NCI-H748 (cell line): ENCODE data around the gene PBX1.
A peak's percentile ranks its signal among the peaks of the same experiment; 100 is the strongest.

Experiments
- DNase-seq: peaks from one replicate; lab custom pipeline; 2025; ENCODE audit not compliant: unreplicated experiment; lab: John Stamatoyannopoulos, UW

PBX1 gene

GRCh38 chr1:164746632-164747031, 187.6 kb downstream of the PBX1 start:
- no peak for DNase-seq

DNA sequence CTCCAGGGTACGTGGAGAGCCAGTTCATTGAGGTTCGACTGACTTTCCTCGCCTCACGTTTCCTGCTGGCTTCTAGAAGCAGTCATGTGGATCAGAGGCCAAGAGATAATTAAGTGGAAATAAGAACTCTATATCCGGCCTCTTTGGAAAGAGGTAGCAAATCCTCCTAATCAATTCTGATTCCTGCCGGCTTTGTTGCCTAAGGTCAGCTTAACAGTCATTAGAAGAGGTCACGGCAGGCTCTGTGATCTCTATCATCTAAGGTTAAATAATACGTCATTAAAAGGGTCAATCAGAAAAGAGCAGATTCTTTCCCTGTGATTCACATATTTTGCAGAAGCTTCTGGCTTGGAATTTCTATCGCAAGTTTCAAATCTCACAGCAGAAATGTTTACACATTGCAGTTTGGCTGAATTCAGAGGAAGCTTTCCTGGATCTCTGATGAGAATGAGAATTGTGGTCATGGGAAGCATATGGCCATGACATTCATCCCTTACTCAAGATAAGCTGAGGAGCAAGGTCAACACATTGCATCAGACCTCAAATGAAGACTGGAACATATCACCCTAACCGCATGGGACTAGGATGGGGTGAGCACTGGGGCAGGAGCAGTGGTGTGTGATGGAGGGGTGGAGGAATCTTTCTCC, 189.4 kb downstream of the PBX1 start:
- no peak for DNase-seq

GRCh38 chr1:164753521-164754077, 194.6 kb downstream of the PBX1 start:
- DNase-seq = no peak

DNA sequence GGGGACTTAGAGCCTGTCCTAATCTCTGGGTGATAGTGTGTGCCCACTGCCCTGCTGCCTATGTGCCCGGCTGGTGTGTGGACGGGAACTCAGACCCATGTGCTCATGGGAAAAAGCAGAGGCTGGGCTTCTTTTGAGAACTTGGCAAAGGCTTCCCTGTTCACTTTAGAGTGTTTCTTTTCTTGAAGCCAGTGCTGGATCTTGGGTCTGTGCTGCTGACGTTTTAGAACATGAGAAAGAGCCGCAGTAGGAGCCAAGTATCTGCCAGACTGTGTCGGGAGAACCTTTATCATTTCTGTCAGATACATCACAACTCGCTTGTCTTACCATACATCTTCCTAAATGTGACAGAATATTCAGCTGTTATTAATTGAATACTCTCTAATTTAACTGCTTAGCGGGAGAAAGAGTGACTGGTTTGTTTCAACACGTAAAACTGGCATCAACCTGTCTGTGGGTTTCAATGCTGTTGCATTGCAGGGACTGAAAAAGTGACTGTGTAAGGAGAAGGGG, 195.2 kb downstream of the PBX1 start:
- DNase-seq = no peak

- peak; percentile 47 for DNase-seq
Observed at GRCh38 chr1:164755690-164756089, 196.7 kb downstream of the PBX1 start.

- no peak for DNase-seq
Observed at GRCh38 chr1:164756741-164757140, 197.8 kb downstream of the PBX1 start.

GRCh38 chr1:164757625-164758024, 198.6 kb downstream of the PBX1 start:
- DNase-seq = no peak

DNA sequence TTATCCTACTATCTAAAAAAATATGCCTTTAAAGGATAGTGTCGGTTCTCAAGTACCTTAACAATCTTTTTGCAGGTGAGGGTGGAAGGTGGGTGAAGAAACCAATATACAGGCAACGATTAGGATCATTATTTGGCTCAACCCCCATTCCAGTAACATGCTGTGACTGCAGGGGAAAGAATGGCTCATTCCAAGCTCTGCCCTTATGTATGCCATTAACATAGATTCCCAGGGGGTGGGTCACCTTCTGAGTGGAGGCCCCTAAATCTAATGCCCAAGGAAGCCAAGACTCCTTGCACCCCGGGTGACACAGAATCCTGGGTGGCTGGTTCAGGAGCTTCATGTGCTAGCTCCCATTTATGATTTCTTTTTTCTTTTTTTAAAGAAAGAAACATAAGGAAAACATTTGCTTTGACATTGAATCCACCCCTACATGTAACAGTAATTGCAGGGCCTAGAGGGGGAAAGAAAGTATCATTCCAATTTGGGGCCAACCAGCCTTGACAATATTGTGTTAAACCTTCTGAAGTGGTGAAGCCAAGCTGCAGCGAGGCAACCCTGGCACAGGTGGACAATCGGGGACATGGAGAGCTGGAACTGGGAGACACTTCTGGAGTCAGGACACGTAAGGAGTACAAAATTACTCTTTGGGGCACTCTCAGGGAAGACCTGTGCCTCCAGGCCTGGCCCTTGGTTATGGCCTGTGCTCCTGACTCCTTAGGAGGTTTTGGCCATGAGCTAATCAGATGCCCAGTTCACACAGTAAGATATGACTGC, 200.3 kb downstream of the PBX1 start:
- no peak for DNase-seq

DNA sequence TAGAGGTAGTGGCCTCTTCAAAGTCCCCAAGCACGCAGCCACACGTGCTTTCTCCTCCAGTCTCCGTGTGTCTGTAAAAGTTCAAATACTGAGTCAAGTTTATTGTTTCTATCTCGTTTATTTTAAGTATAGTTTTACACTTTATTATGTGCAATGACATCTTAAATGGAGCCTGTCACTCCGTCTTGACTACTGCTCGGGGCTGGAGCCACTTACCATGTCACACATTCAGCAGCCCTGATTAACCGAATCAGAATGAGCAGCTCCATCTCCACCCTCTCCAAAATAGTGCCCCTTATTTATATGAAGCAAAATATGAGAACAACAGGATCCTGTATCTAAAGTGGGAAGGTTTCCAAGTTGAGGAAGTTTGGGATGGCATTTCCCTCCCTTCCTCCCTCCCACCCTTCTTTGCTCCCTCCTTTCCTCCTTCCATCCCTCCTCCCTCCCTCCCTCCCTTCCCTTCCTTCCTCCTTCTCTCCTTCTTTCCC, 201.0 kb downstream of the PBX1 start:
- DNase-seq = no peak

- DNase-seq = no peak
Observed at GRCh38 chr1:164760569-164760968, 201.6 kb downstream of the PBX1 start.

DNA sequence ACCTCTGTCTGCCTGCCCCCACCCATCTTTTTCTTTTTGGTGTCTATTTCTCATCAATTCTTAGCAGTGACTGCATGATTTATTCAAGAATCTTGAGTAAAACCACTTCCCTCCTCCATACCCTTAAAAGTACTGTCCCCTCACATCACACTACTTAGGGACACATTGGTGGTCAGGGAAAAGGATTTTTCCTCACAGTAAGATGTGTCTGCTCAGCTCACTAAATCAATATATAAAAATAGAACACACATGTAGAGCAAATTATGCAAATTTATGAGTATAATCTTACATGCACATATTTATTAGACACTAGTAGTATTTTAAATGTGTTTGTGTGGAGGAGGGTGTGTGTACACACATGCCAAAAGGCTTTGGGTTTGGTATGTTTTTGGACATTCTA, 202.0 kb downstream of the PBX1 start:
- DNase-seq = no peak

- DNase-seq = no peak
Observed at GRCh38 chr1:164763098-164763497, 204.1 kb downstream of the PBX1 start.

- DNase-seq = no peak
Observed at GRCh38 chr1:164764333-164764732, 205.3 kb downstream of the PBX1 start.

DNA sequence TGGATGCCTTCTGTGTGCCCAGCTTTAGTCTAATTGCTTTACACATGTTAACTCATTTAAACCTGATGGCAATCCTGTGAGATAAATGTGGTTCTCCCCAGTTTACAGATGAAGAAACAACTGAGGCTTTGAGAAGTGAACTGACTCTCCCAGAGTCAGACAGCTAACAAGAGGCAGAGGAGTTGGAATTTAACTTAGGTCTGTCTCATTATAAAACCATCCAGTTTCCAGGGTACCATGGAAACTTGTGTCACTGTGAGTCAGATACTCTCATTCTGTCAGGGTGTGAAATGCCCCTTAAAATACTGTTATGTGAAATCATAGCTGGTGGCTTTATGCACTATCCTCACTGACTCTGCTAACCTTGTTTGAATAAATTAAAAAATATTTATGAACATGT, 206.6 kb downstream of the PBX1 start:
- DNase-seq = peak; percentile 30

- no peak for DNase-seq
Observed at GRCh38 chr1:164765992-164766720, 207.2 kb downstream of the PBX1 start.

GRCh38 chr1:164767752-164768402, 208.9 kb downstream of the PBX1 start:
- no peak for DNase-seq

GRCh38 chr1:164768619-164769018, 209.6 kb downstream of the PBX1 start:
- DNase-seq = no peak

GRCh38 chr1:164769486-164770130, 210.6 kb downstream of the PBX1 start:
- DNase-seq = no peak

DNA sequence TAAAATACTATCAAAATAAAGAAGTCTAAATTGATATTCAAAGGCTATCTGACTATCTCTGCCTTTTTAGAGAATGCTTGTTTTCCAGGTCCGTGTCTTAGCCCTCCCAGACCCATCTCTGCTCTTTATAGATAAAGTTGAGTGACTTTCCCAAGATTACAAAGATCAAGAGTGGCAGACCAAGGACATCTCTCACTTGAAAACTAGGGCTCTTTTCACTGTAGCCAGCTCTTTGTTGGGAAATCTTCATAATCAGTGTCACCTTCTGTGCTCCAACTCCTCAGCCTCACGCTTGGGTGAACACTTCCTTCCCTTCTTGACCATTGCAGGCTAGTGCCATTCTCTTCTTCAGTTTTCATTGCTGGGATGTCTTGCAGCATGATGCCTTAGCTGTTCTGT, 211.1 kb downstream of the PBX1 start:
- DNase-seq = no peak

- peak; percentile 61 for DNase-seq
Observed at GRCh38 chr1:164771041-164771618, 212.1 kb downstream of the PBX1 start.
